Spleen (tissue), 11 donors: ENCODE data around the gene UGT1A9. TPM values are rescaled to one million over a fixed set of nuclear protein-coding genes. Genes with fewer than 3 reads are reported as not detected.
"Not testable (repeated sequence)": the region's sequence is repeated elsewhere in the genome, so short reads cannot be mapped to it uniquely, and the experiment has no call there.

Experiments
- DNase-seq: peaks from one replicate; pipeline ENCODE4 v3.0.0-alpha.2; 2020
- H3K27ac ChIP-seq, 8 donors: fragments of 200-600 bp; sonication (generic) in 7 of 8; 1 replicate in 4 of 8; 2 replicates in 4 of 8; pipeline versions ENCODE4 v1.5.0 to v1.8.0; 2016 to 2021; ENCODE audit warnings: inconsistent platforms in 4 of 8, mild to moderate bottlenecking in 4 of 8, moderate library complexity in 1 of 8
- H3K27me3 ChIP-seq, 7 donors: fragments of 200-600 bp; sonication (generic) in 6 of 7; replicated peaks in 1 of 7; 1 replicate in 4 of 7; 2 replicates in 3 of 7; pipeline versions ENCODE4 v1.5.0 to v1.8.0; 2016 to 2021; ENCODE audit warnings: inconsistent platforms in 3 of 7, mild to moderate bottlenecking in 1 of 7
- H3K36me3 ChIP-seq, 6 donors: fragments of 200-600 bp; sonication (generic) in 5 of 6; 1 replicate in 4 of 6; 2 replicates in 2 of 6; pipeline versions ENCODE4 v1.5.0 to v1.8.0; 2016 to 2021; ENCODE audit warnings: inconsistent platforms in 2 of 6
- H3K4me1 ChIP-seq, 6 donors: fragments of 200-600 bp; sonication (generic) in 5 of 6; 1 replicate in 3 of 6; 2 replicates in 3 of 6; pipeline versions ENCODE4 v1.5.0 to v1.8.0; 2016 to 2021; ENCODE audit warnings: inconsistent platforms in 3 of 6
- H3K4me3 ChIP-seq, 8 donors: fragments of 200-600 bp; sonication (generic) in 7 of 8; 1 replicate in 4 of 8; 2 replicates in 4 of 8; pipeline versions ENCODE4 v1.5.0 to v1.8.0; 2016 to 2021; ENCODE audit warnings: inconsistent platforms in 4 of 8, mild to moderate bottlenecking in 4 of 8, moderate library complexity in 2 of 8
- H3K9me3 ChIP-seq, 8 donors: fragments of 200-600 bp; sonication (generic) in 7 of 8; 1 replicate in 4 of 8; 2 replicates in 4 of 8; pipeline versions ENCODE4 v1.5.0 to v1.8.0; 2016 to 2021; ENCODE audit warnings: inconsistent platforms in 4 of 8
- POLR2A ChIP-seq, 3 donors: fragments of 450-650 bp; IDR thresholded peaks; one replicate each; pipeline ENCODE4 v1.5.1; 2017; ENCODE audit warnings: antibody characterized with exemption in 3 of 3, mild to moderate bottlenecking in 1 of 3
- POLR2AphosphoS5 ChIP-seq, 3 donors: sonication (generic); formaldehyde crosslinking; IDR thresholded peaks; one replicate each; pipeline ENCODE4 v1.5.1; 2017; ENCODE audit warnings: antibody characterized with exemption in 3 of 3
- WGBS, 5 donors: extraction: QIAGEN DNeasy Blood & Tissue Kit in 3 of 5; methylation state at CpG; one replicate each; pipeline versions ENCODE4 v1.1.5 to v1.1.7; 2013 to 2018; 5-methylcytosine and 5-hydroxymethylcytosine counted together
- intact Hi-C: fragments of 100-400 bp; cut with DNase I; formaldehyde crosslinking; loops from one replicate; pipeline ENCODE4 v1.15.0; 2023; ENCODE audit warnings: low total_unique reads
- polyA plus RNA-seq, 3 donors: library from polyadenylated mRNA; stranded (reverse); fragments of 200-250 nt; gene quantifications; one replicate each; pipeline ENCODE4 v1.2.1, GENCODE V29; 2013
- total RNA-seq, 7 donors: library from RNA; depleted of rRNA in 3 of 7; stranded (reverse); fragments of >200 nt in 3 of 7; fragmentation: NEBNext Ultra II Directional in 4 of 7; extraction: Animal tissue kit (Norgen Biotek cat#: 25700) in 4 of 7; gene quantifications; one replicate each; pipeline versions ENCODE4 v1.1.0 to v1.2.1, GENCODE V29; 2016 to 2021
- TF ChIP-seq, protein P1 (sequence below), 11 experiments: fragments of 200-600 bp in 7 of 11; fragments of 450-650 bp in 4 of 11; sonication (generic) in 4 of 11; IDR thresholded peaks in 8 of 11; conservative IDR thresholded peaks in 3 of 11; 1 replicate in 7 of 11; 2 replicates in 4 of 11; pipeline versions ENCODE4 v1.4.0 to v1.8.0; 2016 to 2021; ENCODE audit warnings: antibody characterized with exemption in 11 of 11, inconsistent platforms in 4 of 11, mild to moderate bottlenecking in 1 of 11
- donor health status: healthy with polysubstance abuse.
- donor health status: DM: no; HTN: no; CAD: no; lungs with moderate emphysema.
- donor health status: DM: no; HTN: no; CAD: no.
- donor health status: Bipolar disorder and iron deficiency.
- donor health status: healthy.
- donor health status: DM: no; HTN: no; CAD: no.
- donor health status: DM: yes; HTN: yes; CAD: no.

The UGT1A9 gene
- total and polyA plus RNA-seq, 10 donors, result not detected

DNA sequence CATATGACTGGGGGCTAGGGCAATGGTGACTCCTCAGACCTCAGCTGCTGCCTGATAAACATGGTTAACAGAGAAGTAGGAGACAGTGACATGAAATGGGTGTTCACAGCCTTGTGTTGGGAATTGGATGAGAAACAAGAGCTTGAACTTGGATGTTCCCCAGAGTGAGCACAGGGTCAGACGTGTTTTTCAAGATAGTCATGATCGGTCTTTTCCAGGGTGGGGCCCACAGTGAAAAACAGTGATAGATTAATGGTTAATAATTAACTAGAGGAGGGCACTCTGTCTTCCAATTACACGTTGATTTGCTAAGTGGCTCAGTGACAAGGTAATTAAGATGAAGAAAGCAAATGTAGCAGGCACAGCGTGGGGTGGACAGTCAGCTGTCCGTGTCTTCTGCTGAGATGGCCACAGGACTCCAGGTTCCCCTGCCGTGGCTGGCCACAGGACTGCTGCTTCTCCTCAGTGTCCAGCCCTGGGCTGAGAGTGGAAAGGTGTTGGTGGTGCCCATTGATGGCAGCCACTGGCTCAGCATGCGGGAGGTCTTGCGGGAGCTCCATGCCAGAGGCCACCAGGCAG, 57.1 kb downstream of the UGT1A9 start, which contains the start of gene UGT1A3:
UGT1A3 (plus strand) TSS at position 320 of the 579 bp plus-strand sequence; CDS start at position 405, 85 bp downstream.
- WGBS, 5 donors, result 78 to 92% (median 87%) methylated on average over 8 of the region's 8 CpGs
- peaks cover 0 to 12% (median 0%) of the 10 kb centered on the region in 7 donors for H3K27me3 ChIP-seq
- peaks cover 0 to 5% (median 0%) of the 10 kb centered on the region in 8 donors for H3K9me3 ChIP-seq
- TF ChIP-seq POLR2A (IDR thresholded peaks at IDR 0.05), result no peak
- no peak for TF ChIP-seq POLR2AphosphoS5 (IDR thresholded peaks at IDR 0.05)
- TF ChIP-seq, protein P1, sequence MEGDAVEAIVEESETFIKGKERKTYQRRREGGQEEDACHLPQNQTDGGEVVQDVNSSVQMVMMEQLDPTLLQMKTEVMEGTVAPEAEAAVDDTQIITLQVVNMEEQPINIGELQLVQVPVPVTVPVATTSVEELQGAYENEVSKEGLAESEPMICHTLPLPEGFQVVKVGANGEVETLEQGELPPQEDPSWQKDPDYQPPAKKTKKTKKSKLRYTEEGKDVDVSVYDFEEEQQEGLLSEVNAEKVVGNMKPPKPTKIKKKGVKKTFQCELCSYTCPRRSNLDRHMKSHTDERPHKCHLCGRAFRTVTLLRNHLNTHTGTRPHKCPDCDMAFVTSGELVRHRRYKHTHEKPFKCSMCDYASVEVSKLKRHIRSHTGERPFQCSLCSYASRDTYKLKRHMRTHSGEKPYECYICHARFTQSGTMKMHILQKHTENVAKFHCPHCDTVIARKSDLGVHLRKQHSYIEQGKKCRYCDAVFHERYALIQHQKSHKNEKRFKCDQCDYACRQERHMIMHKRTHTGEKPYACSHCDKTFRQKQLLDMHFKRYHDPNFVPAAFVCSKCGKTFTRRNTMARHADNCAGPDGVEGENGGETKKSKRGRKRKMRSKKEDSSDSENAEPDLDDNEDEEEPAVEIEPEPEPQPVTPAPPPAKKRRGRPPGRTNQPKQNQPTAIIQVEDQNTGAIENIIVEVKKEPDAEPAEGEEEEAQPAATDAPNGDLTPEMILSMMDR (IDR thresholded peaks at IDR 0.05 in 8 of 11, conservative IDR thresholded peaks at IDR 0.05 in 3 of 11), result no peak
- no peaks in the 10 kb centered on the region for H3K36me3 ChIP-seq
- H3K27ac ChIP-seq, result no peak within 1 kb of the TSS
- intact Hi-C loops, result no loop called here
- no peaks in the 10 kb centered on the region for H3K4me1 ChIP-seq
- no peak within 1 kb of the TSS for H3K4me3 ChIP-seq
- DNase-seq, result no peak

DNA sequence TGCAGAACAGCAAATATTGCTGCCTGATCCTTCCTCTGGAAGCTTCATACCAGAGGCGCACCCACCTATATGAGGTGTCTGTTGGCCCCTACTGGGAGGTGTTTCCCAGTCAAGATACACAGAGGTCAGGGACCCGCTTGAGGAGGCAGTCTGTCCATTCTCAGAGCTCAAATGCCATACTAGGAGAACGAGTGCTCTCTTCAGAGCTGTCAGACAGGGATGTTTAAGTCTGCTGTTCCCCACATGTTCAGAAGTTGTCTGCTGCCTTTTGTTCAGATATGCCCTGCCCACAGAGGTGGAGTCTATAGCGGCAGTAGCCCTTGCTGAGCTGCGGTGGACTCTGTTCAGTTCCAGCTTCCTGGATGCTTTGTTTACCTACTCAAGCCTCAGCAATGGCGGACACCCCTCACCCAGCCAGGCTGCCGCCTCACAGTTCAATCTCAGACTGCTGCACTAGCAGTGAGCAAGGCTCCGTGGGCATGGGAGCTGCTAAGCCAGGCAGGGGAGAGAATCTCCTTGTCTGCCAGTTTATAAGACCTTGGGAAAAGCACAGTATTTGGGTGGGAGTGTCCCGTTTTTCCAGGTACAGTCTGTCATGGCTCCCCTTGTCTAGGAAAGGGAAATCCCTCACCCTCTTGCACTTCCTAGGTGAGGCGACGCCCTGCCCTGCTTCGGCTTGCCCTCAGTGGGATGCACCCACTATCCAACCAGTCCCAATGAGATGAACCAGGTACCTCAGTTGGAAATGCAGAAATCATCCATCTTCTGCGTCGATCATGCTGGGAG, 65.4 kb downstream of the UGT1A9 start:
- H3K4me3 ChIP-seq, H3K27ac ChIP-seq, H3K4me1 ChIP-seq, H3K9me3 ChIP-seq, H3K27me3 ChIP-seq, H3K36me3 ChIP-seq, intact Hi-C loops, DNase-seq: not testable (repeated sequence)
- WGBS, 5 donors, result 80 to 88% (median 86%) methylated on average over 13 to 14 of the region's 14 CpGs

DNA sequence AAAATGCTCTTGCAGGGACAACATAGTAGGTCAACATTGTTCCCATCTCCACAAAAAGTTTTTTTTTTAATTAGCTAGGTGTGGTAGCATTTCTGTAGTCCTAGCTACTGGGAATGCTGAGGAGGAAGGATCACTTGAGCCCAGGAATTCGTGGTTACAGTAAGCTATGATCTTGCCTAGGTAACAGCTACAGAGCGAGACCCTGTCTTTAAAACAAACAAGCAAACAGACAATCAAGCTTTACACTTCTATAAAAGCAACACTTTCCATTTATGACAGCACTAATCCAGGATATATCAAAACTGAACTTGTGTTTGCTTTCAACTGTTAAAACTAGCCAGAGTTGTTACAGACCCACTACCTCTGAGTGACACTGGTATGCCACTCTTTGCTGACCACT, 69.2 kb downstream of the UGT1A9 start:
- no peak overlapping the region for H3K4me3 ChIP-seq
- 62 to 72% (median 71%) methylated on average over 2 of the region's 2 CpGs for WGBS, 5 donors
- no peaks in the 10 kb centered on the region for H3K9me3 ChIP-seq
- H3K36me3 ChIP-seq, result no peaks in the 10 kb centered on the region
- TF ChIP-seq, protein P1 (IDR thresholded peaks at IDR 0.05 in 8 of 11, conservative IDR thresholded peaks at IDR 0.05 in 3 of 11), result no peak
- TF ChIP-seq POLR2A (IDR thresholded peaks at IDR 0.05), result no peak
- TF ChIP-seq POLR2AphosphoS5 (IDR thresholded peaks at IDR 0.05), result no peak
- H3K4me1 ChIP-seq, result no peaks in the 10 kb centered on the region
- no peak for DNase-seq
- peaks cover 0 to 10% (median 0%) of the 10 kb centered on the region in 7 donors for H3K27me3 ChIP-seq
- intact Hi-C loops, result no loop called here
- no peak overlapping the region for H3K27ac ChIP-seq

DNA sequence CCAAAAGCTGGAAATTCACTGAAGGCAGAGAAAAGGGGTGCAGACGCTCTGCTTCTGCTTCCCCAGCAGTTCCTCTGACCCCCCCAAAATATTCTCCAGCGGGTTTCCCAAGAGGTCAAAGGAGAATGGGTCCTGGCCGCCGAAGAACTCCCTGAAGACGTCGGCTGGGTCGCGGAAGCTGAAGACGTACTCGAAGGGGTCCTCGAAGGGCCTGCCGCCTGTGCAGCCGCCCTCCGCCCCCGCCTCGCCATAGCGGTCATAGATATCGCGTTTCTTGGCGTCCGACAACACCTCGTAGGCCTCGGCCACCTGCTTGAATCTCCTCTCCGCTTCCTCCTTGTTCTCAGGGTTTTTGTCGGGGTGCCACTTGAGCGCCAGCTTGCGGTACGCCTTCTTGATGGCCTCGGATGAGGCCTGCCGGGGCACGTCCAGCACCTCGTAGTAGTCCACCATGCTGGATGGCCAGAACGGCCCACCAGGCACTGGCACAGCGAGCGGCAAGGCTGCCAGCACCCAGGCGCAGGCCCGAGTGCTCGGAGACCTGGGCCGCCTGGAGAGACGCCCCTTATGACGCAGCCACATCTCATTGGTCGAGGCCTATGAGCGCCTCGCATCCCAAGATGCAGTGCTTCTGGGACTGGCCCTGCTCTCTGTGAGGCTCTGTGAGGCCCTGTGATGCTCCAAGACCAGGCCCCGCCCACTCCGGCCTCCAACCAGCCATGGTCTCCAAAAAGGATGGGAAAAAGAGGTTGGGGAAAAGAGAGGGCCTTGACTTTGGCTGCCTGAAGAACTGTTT, 72.0 kb downstream of the UGT1A9 start:
- intact Hi-C loops, result no loop called here
- DNase-seq, result no peak
- WGBS, 5 donors, result 93 to 95% (median 94%) methylated on average over 42 to 46 of the region's 46 CpGs
- Histone ChIP-seq H3K4me3 (no peak overlapping the region), H3K27ac (no peak overlapping the region), H3K27me3 (peaks cover 0 to 6% (median 0%) of the 10 kb centered on the region in 7 donors), H3K4me1 (no peaks in the 10 kb centered on the region), H3K36me3 (no peaks in the 10 kb centered on the region), H3K9me3 (no peaks in the 10 kb centered on the region)
- TF ChIP-seq POLR2AphosphoS5 (IDR thresholded peaks at IDR 0.05) (no peak), POLR2A (IDR thresholded peaks at IDR 0.05) (no peak)
- TF ChIP-seq, protein P1 (IDR thresholded peaks at IDR 0.05 in 8 of 11, conservative IDR thresholded peaks at IDR 0.05 in 3 of 11), result no peak
